ENCODE measurements around the gene HSD17B12.

DNA sequence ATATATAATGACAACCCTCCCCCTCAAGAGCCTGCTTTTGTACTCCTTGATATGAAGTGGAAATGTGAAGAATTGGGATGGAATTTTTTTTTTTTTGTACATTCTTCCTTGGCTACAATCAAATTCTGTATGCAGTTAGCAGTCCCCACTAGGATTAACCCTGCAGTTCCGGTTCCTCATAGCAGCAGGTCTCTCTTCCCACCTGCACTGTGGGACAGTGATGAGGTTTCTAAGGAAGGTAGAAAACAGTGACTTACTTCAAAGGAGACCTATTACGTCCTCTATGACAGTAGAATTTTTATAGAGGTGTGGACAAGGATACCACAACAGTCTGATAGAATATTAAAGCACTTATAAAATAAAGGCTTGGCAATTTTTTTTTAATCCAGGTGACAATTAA lies 153.7 kb downstream of the HSD17B12 start:
- TF ChIP-seq POLR2A (IDR thresholded peaks at IDR 0.05; ENCODE audit: low read depth) (no peak), EP300 (IDR thresholded peaks at IDR 0.05) (no peak)
- TF ChIP-seq, protein P1, sequence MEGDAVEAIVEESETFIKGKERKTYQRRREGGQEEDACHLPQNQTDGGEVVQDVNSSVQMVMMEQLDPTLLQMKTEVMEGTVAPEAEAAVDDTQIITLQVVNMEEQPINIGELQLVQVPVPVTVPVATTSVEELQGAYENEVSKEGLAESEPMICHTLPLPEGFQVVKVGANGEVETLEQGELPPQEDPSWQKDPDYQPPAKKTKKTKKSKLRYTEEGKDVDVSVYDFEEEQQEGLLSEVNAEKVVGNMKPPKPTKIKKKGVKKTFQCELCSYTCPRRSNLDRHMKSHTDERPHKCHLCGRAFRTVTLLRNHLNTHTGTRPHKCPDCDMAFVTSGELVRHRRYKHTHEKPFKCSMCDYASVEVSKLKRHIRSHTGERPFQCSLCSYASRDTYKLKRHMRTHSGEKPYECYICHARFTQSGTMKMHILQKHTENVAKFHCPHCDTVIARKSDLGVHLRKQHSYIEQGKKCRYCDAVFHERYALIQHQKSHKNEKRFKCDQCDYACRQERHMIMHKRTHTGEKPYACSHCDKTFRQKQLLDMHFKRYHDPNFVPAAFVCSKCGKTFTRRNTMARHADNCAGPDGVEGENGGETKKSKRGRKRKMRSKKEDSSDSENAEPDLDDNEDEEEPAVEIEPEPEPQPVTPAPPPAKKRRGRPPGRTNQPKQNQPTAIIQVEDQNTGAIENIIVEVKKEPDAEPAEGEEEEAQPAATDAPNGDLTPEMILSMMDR (IDR thresholded peaks at IDR 0.05), result no peak
